Colon (tissue), 2 donors: ENCODE measurements around the gene ATP6V1G3.
"Not testable (repeated sequence)": the region's sequence is repeated elsewhere in the genome, so short reads cannot be mapped to it uniquely, and the experiment has no call there.

Experiments used
- FAIRE-seq: peaks from 2 replicates; lab custom pipeline; 2012; peaks lifted over from hg19 to GRCh38; lab: Jason Lieb, UNC
- donor health status: control.
- donor health status: control.

ATP6V1G3 gene

DNA sequence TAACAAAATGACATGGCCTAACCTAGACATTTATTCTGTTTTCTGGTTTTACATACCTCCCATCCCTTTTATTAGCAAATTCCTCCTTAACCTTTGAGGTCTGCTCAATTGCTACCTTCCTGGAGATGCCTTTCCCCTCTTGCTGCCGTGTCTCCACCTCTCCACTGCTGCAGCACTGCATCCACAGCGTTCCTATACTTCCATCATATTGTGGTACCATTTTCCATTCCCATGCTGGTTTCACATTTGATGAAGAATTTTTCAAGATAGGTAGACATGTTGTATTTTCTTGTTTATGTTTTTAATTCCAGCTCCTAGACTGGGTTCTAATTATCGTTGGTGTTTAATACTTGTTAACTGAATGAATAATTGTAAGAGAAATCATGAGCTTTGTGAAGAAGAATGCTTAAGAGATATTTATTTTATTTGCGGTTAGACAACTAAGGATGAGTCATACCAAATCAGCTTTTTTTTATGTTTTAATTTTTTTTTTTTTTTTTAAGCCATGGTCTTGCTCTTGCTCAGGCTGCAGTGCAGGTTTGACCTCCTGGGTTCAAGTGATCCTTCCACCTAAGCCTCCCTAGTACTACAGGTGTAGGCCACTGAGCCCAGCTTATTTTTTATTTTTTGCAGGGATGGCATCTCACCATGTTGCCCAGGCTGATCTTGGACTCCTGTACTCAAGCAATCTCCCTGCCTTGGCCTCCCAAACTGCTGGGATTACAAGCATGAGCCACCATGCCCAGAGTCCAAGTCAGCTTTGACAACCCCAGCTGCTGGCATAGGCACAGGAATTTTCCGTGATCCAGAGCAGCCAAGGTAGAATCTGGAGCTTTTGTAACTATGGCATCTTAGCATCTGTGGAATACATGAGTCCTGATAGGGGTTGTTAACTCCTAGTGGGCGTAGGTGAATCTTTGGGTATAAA lies 44.0 kb downstream of the ATP6V1G3 start:
- no peak for FAIRE-seq

DNA sequence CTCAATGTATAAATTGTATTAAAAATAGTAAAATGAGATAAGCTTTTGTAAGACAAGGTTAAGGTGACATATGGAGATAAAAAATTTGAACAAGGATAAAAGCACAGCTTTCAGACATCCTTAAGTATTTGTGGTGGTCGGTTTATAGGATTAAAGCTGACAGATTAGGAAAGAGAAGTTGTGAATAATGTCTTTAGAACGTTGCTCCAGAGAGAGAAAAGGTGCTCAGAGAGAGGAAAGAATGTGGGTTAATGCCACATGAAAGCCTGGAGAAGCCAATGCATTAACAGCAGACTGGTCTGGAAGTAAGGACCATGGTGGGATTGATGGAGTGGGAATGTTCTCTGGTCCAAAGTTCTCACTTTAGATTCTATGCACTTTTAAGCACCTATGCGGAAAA lies 44.8 kb downstream of the ATP6V1G3 start:
- FAIRE-seq = no peak

DNA sequence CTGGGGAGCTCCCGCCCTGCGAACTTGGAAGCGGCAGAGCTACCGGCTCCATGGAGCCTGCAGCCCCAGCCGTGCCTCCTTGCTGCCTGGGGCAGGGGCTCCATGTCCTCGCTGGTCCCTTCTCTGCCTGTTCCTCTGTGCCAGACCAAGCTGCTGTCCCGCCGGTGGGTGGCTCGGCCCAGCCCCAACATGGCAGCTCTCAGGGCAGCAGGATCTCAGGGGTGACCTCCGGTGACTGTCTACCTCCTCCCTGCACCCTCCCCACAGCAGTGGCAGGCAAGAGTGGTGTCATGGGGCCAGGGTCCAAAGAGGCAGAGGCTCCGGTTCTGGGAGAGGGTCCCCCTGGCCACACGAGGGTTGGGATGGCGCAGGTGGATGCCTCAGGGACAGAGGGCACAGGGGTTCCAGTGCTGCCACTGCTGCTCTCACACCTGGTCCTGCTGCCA lies 45.8 kb downstream of the ATP6V1G3 start:
- FAIRE-seq = no peak

DNA sequence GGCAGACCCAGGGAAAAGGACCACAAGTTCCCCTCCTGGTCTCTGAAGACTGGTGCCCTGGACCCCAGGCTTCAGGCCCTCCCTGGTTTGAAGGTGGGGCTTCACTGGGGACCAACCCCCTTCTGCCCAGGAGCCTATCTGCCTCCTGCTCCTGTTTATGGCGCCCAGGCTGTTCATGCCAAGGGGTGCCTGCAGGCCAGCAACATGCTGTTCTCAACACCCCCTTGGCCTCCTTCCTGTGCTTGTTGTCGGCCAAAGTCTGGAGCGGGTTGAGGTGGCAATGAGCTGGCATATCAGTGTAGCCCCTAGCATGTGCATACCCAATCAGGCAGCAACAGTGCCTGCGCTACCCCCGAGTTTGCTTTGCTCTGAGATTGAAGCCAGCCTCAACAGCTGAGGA lies 46.3 kb downstream of the ATP6V1G3 start:
- no peak for FAIRE-seq

DNA sequence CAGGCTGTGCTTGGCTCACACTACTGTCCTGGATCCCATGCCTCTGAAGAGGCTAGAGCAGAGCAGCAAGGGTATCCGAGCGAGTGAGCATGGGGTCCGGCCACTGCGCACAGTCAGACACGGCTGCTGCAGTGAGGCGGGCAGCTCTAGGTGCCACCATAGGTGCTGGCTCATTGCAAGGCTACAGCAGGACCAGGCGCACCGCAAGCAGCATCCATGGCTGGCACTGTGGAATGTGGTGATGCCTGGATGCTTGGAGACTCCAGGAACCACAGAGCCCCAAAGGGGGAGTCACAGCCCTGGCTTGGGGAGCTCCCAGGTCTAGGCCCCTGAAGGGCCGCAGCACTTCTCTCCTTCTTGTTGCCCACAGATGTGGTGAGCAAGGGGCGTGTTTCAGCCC lies 47.2 kb downstream of the ATP6V1G3 start:
- FAIRE-seq = no peak

DNA sequence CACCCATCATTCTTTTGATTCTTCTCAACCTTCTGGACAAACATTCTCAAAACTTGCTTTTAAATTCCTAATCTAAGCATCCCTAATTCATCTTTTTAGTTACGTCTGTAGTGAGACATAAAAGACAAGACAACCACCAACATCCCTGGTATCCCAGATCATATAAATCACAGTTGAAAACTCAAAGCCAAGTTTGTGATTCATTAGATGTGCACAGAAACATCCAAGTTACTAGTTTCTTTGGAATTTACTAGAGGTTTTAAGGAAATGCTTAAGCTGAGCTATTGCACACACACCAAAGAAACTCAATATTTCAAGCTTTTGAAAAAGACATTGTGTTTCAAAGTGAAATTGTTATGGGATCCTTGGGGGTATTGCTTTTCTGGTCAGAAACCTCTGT lies 47.6 kb downstream of the ATP6V1G3 start:
- no peak for FAIRE-seq

DNA sequence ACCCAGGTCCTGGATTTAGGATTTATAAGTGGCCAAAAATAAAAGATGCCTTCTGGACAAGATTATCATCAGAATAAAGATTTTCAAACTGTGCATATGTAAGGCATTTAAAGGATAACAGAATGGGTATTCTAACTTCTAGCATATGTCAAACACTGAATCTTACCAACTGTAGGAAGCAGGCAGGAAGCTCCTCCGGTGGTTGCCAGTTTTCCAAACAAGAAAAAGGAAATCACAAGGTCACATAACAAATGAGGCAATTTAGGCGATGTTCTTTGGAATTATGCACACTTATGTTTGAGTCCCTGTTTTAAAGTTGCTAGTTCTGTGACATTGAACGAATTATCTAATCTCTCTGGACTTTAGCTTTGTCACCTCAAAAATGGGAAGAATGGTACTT lies 48.9 kb downstream of the ATP6V1G3 start:
- FAIRE-seq = no peak

DNA sequence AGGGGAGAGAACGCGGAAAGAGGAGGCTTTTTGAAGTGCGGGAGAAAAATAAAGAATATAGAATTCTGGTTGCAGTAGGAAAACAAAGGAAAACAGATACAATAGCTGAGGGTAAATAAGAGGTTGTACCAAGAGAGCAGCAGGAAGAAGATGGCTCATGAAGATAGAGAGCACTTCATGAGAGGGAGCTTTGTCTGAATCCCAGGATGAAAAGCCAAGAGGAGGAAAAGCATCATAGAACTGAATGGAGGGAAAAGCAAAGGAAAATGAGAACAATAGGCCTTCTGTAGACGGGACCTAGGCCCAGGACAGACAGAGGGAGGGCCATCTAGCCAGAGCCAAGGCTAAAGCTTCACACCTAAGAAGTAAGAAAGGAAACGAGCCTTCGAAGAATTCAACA lies 49.5 kb downstream of the ATP6V1G3 start:
- no peak for FAIRE-seq

DNA sequence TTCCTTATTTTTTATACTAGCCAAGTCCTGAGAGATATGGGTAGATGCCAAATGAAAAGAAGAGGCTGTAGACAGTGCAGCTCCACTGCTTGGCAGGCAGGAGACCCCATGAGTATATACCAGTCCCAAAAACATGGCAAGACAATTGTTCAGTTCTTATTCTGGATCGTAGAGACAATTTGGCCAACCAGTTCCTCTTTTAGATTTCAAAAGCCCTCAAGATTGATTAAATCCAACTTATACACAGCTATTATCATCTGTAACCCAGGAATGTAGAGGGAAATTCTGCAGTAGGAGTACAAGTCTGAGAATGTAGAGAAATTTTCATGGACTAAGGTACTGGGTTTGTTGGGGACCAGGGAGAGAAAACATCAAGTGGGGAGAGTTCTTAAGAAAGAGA lies 50.3 kb downstream of the ATP6V1G3 start:
- FAIRE-seq = no peak

DNA sequence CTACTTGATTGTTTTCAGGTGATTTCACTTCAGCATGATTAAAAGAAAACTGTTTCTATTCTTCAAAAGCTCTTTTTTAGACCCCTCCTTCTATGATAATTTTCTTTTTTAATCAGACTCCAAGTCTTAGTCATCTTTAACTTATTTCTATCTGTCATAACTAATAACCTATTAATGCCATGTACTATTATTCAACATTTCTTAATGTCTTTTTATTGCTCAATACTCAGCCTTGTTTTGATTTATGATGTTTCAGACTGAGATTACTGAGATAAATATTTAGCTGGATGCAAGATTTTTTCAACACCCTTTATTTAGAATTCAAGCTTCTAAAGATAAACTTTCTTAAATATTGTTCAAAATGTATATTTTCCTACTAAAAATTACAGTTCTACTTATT lies 53.6 kb downstream of the ATP6V1G3 start:
- FAIRE-seq = no peak

DNA sequence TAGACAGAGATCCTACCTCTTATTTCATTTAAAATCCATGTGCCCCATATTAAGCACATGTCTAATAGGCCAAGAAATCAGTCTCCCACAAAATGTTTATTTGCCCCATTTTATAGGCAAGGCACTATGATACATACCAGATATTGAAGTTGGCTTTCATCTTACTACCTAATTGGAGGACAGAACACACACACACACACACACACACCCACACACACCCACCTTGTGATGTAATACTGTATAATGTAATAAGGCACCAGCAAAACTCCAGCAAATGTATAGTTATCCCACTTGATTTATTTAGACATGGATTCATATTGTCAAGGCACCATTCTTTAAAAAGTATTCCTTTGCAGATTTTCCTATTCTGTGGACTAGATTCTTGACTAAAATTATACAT lies 56.8 kb downstream of the ATP6V1G3 start:
- no peak for FAIRE-seq

DNA sequence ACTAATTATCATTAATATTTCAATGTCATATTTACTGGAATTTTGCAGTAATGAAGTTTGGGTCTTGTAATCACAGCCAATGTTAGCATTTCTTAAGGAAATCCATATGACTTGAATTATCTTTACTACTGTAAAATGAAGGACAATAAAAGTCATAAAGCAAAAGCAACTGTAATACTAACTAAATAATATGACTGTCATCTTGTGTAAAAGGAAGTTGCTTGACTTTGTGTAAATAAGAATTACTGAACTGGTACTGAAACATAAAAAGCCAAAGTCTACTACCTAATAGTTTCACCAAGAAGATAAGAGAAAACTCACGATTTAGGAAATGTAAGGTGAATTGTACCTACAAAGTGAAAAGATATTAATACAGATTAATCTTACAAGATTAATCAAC lies 57.5 kb downstream of the ATP6V1G3 start:
- peak; percentile 24 for FAIRE-seq

DNA sequence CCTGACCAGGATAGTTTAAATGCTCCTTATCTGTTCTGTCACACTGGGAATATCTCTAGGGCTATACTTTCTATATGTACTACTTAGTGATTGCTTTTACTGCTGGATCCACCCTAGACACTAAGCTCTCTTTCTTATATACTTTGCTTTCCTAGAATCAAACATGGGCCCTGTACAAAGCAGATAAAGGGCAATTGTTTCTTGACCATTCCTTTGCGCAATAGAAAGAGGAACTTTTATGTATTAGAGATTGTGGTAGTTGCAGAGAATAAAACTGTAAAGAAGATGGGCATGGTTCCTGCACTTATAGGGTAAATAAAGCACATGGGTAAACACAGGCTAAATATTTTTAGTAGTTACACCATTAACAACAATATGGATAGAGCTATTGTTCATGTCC lies 58.8 kb downstream of the ATP6V1G3 start:
- FAIRE-seq = no peak

DNA sequence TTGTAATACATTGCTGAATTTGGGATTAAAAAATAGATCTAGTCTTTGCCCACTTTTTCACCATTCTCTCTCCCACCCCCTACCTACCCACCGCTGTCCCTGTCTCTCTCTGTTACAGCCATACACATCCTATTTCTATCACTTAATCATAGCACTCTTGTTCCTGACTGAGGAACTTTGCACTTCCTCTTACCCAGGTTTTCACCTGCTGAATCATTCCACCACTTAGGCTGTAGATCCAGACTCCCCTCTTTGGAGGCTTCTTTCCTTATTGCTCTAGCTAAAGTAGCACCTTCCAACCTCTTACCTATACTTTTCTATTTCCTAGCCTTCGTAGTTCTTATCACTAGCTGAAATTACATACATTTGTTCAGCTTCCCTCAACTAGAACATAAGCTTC lies 59.6 kb downstream of the ATP6V1G3 start:
- FAIRE-seq = no peak

DNA sequence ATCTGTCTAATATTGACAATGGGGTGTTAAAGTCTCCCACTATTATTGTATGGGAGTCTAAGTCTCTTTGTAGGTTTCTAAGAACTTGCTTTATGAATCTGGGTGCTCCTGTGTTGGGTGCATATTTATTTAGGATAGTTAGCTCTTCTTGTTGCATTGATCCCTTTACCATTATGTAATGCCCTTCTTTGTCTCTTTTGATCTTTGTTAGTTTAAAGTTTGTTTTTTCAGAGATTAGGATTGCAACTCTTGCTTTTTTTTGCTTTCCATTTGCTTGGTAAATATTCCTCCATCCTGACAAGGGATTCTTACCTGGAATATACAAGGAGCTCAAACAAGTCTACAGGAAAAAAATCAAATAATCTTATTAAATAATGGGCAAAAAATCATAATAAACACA lies 63.1 kb downstream of the ATP6V1G3 start:
- not testable (repeated sequence) for FAIRE-seq
